Left lung (tissue), 10 donors: Measurements from ENCODE around the gene QPRT. TPM values are rescaled to one million over a fixed set of nuclear protein-coding genes. Genes with fewer than 3 reads are reported as not detected.
"Not testable (repeated sequence)": the region's sequence is repeated elsewhere in the genome, so short reads cannot be mapped to it uniquely, and the experiment has no call there.

Experiments
- ATAC-seq: fragments of 200-7000 bp; cut with Tn5 transposase; one replicate; pipeline ENCODE4 v1.9.1; 2020; ENCODE audit warnings: moderate library complexity
- DNase-seq, 4 donors: peaks; one replicate each; pipeline ENCODE4 v3.0.0-alpha.2; 2013 to 2020
- H3K27ac ChIP-seq, 2 donors: fragments of 200-600 bp; sonication (generic) in 1 of 2; one replicate each; pipeline versions ENCODE4 v1.5.0 to v1.8.0; 2020 to 2021
- H3K27me3 ChIP-seq, 2 donors: fragments of 200-600 bp; sonication (generic) in 1 of 2; one replicate each; pipeline versions ENCODE4 v1.5.0 to v1.8.0; 2020 to 2021
- H3K36me3 ChIP-seq, 2 donors: fragments of 200-600 bp; sonication (generic) in 1 of 2; one replicate each; pipeline versions ENCODE4 v1.5.0 to v1.8.0; 2020 to 2021
- H3K4me1 ChIP-seq, 2 donors: fragments of 200-600 bp; one replicate each; pipeline ENCODE4 v1.8.0; 2021
- H3K4me3 ChIP-seq, 2 donors: fragments of 200-600 bp; sonication (generic) in 1 of 2; one replicate each; pipeline versions ENCODE4 v1.5.0 to v1.8.0; 2020 to 2021; ENCODE audit warnings: mild to moderate bottlenecking in 1 of 2
- H3K9me3 ChIP-seq, 2 donors: fragments of 200-600 bp; sonication (generic) in 1 of 2; one replicate each; pipeline versions ENCODE4 v1.5.0 to v1.8.0; 2020 to 2021
- intact Hi-C, 2 donors: fragments of 100-400 bp; cut with DNase I; formaldehyde crosslinking; loops; one replicate each; pipeline versions ENCODE4 v1.11.2 to v1.14.2; 2022
- polyA plus RNA-seq, 6 donors: library from polyadenylated mRNA; unstranded; fragments of 120-200 nt; gene quantifications; one replicate each; pipeline ENCODE4 v1.2.1, GENCODE V29; 2013; ENCODE audit not compliant: insufficient read length in 6 of 6
- total RNA-seq, 2 donors: library from RNA; stranded (reverse); fragmentation: NEBNext Ultra II Directional; extraction: Animal tissue kit (Norgen Biotek cat#: 25700); gene quantifications; one replicate each; pipeline ENCODE4 v1.2.1, GENCODE V29; 2021
- TF ChIP-seq, protein P1 (sequence below), 2 donors: fragments of 200-600 bp; sonication (generic) in 1 of 2; IDR thresholded peaks; one replicate each; pipeline versions ENCODE4 v1.5.0 to v1.8.0; 2021; ENCODE audit warnings: antibody characterized with exemption in 2 of 2
- donor health status: DM: no; HTN: yes; CAD: no.
- donor health status: DM: no; HTN: no; CAD: no.

The QPRT gene
- total and polyA plus RNA-seq, 8 donors = 21.9 to 58.8 (median 52.1) TPM

DNA sequence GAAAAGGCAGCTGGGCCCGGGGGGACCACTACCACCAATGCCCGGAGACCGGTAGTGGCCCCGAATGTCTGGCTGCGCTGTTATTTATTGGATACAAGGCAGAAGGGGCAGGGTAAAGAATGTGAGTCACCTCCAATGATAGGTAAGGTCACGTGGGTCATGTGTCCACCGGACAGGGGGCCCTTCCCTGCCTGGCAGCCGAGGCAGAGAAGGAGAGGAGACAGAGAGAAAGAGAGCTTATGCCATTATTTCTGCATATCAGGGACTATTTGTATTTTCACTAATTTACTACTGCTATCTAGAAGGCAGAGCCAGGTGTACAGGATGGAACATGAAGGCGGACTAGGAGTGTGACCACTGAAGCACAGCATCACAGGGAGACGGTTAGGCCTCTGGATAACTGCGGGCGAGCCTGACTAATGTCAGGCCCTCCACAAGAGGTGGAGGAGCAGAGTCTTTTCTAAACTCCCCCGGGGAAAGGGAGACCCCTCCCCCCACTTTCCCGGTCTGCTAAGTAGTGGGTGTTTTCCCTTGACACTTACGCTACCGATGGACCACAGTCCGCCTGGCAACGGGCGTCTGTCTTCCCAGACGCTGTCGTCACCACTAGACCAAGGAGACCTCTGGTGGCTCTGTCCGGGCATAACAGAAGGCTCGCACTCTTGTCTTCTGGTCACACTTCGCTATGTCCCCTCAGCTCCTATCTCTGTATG, 42.3 kb downstream of the QPRT start:
- DNase-seq (peak; percentile 51 to 82 (median 76)), ATAC-seq (peak; percentile 95)
- TF ChIP-seq, protein P1, sequence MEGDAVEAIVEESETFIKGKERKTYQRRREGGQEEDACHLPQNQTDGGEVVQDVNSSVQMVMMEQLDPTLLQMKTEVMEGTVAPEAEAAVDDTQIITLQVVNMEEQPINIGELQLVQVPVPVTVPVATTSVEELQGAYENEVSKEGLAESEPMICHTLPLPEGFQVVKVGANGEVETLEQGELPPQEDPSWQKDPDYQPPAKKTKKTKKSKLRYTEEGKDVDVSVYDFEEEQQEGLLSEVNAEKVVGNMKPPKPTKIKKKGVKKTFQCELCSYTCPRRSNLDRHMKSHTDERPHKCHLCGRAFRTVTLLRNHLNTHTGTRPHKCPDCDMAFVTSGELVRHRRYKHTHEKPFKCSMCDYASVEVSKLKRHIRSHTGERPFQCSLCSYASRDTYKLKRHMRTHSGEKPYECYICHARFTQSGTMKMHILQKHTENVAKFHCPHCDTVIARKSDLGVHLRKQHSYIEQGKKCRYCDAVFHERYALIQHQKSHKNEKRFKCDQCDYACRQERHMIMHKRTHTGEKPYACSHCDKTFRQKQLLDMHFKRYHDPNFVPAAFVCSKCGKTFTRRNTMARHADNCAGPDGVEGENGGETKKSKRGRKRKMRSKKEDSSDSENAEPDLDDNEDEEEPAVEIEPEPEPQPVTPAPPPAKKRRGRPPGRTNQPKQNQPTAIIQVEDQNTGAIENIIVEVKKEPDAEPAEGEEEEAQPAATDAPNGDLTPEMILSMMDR (IDR thresholded peaks at IDR 0.05) = peak; percentile 42 to 46
- H3K4me1 ChIP-seq, H3K36me3 ChIP-seq, intact Hi-C loops, H3K27me3 ChIP-seq, H3K9me3 ChIP-seq, H3K4me3 ChIP-seq, H3K27ac ChIP-seq: not testable (repeated sequence)

DNA sequence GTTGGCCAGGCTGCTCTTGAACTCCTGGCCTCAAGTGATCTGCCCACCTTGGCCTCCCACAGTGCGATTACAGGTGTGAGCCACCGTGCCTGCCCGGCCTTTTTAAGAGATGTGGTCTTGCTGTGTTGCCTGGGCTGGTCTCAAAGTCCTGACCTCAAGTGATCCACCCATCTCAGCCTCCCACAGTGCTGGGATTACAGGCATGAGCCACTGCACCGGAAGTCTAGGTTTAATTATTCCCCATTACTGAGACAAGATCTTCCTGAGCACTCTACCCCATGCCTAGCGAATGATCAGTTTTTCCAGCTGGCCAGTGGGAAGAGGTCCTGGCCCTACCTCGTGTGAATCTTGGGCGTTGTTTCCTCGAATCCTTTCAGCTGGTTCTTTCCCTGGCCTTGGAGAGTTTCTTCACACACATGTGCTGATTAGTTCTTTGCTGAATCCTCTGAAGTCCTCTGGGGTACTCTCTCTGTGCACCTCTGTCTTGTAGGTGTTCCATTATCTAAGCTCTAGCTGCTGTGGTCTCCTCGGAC, 47.9 kb downstream of the QPRT start:
- Histone ChIP-seq H3K27ac (no peak overlapping the region), H3K27me3 (no peaks in the 10 kb centered on the region), H3K4me3 (no peak overlapping the region), H3K4me1 (peaks cover 0 to 6% of the 10 kb centered on the region in 2 donors), H3K36me3 (no peaks in the 10 kb centered on the region), H3K9me3 (no peaks in the 10 kb centered on the region)
- TF ChIP-seq, protein P1 (IDR thresholded peaks at IDR 0.05) = no peak
- ATAC-seq (no peak), DNase-seq (no peak)
- intact Hi-C loops = no loop called here

DNA sequence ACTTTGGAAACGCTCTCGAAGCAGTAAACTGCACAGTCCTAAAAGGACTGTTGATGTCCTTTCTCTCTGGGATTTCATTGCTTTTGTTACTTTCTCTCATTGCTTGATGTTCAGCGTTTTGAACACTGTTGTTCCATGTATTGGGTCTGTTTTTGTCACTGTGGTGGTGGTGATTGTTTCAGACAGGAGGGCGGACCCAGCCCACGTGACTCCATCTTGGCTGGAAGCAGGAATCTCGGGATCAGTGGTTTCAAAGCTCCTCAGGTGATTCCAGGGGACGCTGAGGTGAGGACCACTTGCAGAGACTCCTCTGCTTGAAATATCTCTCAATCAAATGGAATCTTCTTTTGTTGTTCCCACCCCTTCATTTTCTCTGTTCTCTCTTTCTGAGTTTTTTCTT, 48.5 kb downstream of the QPRT start:
- TF ChIP-seq, protein P1 (IDR thresholded peaks at IDR 0.05) = no peak
- intact Hi-C loops = no loop called here

DNA sequence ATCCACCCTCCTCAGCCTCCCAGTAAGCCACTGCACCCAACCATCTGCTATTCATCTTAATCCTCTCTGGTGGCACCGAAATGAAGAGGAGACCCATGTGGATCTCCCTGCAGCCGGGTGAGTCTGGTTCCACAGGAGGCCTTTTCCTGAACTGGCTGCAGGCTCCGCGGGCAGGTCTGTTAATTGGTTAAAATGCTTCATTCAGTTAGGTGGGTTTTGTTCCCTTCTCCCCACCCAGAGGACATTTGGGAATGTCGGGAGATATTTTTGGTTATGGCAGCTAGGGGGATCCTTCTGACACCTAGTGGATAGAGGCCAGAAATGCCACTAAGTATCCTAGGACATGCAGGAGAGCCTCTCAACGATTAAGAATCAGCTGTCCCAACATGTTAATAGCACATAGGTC, 50.1 kb downstream of the QPRT start:
- TF ChIP-seq, protein P1 (IDR thresholded peaks at IDR 0.05) = peak; percentile 33 to 47
- intact Hi-C loops = no loop called here
- peak in 2 of 4 donors; percentile 15 to 39 for DNase-seq

More for the DNA sequence above, 48.5 kb downstream of the QPRT start:
- H3K4me3 ChIP-seq = no peak overlapping the region
- H3K9me3 ChIP-seq = no peaks in the 10 kb centered on the region
- H3K27me3 ChIP-seq = no peaks in the 10 kb centered on the region
- H3K4me1 ChIP-seq = peaks cover 0 to 6% of the 10 kb centered on the region in 2 donors
- ATAC-seq = no peak
- H3K36me3 ChIP-seq = no peaks in the 10 kb centered on the region
- H3K27ac ChIP-seq = no peak overlapping the region
- no peak for DNase-seq

DNA sequence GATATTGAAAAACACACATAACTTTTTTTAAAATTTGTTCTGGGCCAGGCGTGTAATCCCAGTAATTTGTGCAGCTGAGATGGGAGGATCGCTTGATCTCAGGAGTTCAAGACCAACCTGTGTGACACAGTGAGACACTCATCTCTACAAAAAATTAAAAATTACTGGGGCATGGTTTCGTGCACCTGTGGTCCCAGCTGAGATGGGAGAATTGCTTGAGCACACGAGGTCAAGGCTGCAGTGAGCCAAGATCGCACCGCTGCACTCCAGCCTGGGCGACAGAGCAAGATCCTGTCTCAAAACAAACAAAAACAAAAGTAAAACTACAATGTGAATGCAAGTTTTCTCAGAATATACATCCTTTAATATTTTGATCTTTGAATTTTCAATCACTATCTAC, 51.7 kb downstream of the QPRT start:
- H3K36me3 ChIP-seq = no peaks in the 10 kb centered on the region
- H3K4me3 ChIP-seq = no peak overlapping the region
- H3K4me1 ChIP-seq = peaks cover 0 to 9% of the 10 kb centered on the region in 2 donors
- H3K9me3 ChIP-seq = no peaks in the 10 kb centered on the region
- DNase-seq (no peak), ATAC-seq (no peak)
- TF ChIP-seq, protein P1 (IDR thresholded peaks at IDR 0.05) = no peak
- no peak overlapping the region for H3K27ac ChIP-seq
- H3K27me3 ChIP-seq = no peaks in the 10 kb centered on the region
- intact Hi-C loops = no loop called here

More for the DNA sequence above, 50.1 kb downstream of the QPRT start:
- H3K27me3 ChIP-seq = no peaks in the 10 kb centered on the region
- H3K27ac ChIP-seq = no peak overlapping the region
- H3K9me3 ChIP-seq = no peaks in the 10 kb centered on the region
- ATAC-seq = peak; percentile 75
- H3K4me1 ChIP-seq = peaks cover 0 to 6% of the 10 kb centered on the region in 2 donors
- no peaks in the 10 kb centered on the region for H3K36me3 ChIP-seq
- H3K4me3 ChIP-seq = no peak overlapping the region

DNA sequence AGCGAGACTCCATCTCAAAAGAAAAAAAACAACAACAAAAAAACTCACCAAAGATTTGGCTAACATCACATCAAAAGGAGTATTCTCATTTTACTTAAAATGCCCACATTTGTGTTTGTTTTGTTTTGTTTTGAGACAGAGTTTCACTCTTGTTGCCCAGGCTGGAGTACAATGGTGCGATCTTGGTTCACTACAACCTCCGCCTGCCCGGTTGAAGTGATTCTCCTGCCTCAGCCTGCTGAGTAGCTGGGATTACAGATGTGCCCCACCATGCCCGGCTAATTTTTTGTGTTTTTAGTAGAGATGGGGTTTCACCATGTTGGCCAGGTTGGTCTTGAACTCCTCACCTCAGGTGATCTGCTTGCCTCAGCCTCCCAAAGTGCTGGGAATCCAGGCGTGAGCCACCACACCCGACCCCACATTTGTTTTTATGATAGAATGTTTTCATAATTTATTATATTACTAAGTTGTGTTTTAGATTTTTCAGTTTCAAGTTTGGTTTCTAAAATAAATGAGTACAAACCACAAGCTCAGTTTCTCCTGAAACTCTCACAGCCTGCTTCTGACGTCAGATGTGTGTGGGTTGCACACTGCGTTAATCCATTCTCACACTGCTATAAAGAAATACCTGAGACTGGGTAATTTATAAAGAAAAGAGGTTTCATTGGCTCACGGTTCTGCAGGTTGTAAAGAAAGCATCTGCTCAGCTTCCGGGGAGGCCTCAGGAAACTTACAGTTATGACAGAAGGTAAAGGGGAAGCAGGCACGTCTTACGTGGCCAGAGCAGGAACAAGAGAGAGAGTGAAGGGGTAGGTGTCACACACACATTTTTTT, 53.0 kb downstream of the QPRT start:
- H3K27me3 ChIP-seq, H3K9me3 ChIP-seq, H3K36me3 ChIP-seq, H3K4me3 ChIP-seq, DNase-seq, ATAC-seq, H3K27ac ChIP-seq, intact Hi-C loops: not testable (repeated sequence)
- H3K4me1 ChIP-seq = peaks cover 0 to 20% of the 10 kb centered on the region in 2 donors
